GM19452 (cell line): Measurements from ENCODE around the gene ZNF736.
"Not testable (repeated sequence)": the region's sequence is repeated elsewhere in the genome, so short reads cannot be mapped to it uniquely, and the experiment has no call there.

ENCODE experiments used
- ATAC-seq: cut with Tn5 transposase; IDR thresholded peaks from one replicate; pipeline ENCODE4 v1.9.1; 2021; ENCODE audit not compliant: unreplicated experiment

Gene ZNF736

DNA sequence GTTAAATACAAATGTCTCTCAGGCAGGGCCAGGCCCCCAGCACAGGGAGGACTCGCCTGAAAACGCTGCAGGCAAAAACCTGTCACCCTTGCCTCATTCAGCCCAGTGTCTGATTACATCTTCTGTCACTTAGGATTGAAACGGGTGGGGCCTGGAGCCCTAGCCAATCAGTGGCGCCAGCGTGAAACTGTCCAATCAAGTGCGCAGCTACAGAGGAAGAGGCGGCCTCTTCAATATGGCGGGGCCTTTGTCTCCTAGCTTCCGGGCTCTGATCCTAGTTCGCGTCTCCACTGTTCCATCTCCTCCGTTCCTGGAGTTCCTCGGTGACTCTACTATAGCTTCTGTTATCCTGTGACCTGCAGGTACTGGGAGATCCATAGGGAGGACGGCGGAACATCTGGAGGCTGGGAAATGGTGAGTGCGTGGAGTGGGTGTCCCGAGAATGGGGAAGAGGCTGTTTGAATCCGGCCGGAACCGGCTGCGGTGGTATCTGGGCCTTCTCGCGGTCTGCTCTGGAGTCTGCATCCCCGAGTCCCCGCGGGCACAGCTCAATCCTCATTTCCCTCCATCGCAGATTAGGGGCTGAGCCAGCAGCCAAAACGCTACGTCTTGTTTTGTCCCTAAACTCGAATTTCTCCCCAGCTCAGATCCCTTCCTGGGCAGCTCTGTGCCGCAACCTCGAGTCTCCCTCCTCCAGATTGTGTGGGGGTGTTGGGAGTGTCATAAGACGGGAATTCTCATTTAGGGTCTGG is at the start of gene ZNF736:
Gene ZNF736 (plus strand): TSS at position 222 of the 752 bp plus-strand sequence. CDS start 190 bp downstream, at position 412.
- ATAC-seq = peak; percentile 100

DNA sequence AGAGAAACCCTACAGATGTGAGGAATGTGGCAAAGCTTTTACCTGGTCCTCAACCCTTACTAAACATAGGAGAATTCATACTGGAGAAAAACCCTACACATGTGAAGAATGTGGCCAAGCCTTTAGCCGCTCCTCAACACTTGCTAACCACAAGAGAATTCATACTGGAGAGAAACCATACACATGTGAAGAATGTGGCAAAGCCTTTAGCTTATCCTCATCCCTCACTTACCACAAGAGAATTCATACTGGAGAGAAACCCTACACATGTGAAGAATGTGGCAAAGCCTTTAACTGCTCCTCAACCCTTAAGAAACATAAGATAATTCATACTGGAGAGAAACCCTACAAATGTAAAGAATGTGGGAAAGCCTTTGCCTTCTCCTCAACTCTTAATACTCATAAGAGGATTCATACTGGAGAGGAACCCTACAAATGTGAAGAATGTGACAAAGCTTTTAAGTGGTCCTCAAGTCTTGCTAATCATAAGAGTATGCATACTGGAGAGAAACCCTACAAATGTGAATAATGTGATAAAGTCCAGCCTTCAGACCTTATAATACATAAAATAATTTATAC is 47.3 kb upstream of the ZNF736 start:
- no peak for ATAC-seq

DNA sequence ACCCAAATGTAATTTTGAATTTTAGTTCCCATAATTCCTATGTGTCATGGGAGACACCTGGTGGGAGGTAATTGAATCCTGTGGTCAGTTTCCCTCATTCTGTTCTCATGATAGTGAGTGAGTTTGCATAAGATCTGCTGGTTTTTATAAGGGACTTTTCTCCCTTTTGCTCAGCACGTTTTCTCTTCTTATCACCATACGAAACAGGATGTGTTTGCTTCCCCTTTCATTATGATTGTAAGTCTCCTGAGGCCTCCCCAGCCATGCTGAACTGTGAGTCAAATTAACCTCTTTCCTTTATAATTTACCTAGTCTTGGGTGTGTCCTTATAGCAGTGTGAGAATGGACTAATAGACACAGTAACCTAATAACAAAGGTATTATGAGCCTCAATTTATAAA is 36.1 kb upstream of the ZNF736 start:
- no peak for ATAC-seq

DNA sequence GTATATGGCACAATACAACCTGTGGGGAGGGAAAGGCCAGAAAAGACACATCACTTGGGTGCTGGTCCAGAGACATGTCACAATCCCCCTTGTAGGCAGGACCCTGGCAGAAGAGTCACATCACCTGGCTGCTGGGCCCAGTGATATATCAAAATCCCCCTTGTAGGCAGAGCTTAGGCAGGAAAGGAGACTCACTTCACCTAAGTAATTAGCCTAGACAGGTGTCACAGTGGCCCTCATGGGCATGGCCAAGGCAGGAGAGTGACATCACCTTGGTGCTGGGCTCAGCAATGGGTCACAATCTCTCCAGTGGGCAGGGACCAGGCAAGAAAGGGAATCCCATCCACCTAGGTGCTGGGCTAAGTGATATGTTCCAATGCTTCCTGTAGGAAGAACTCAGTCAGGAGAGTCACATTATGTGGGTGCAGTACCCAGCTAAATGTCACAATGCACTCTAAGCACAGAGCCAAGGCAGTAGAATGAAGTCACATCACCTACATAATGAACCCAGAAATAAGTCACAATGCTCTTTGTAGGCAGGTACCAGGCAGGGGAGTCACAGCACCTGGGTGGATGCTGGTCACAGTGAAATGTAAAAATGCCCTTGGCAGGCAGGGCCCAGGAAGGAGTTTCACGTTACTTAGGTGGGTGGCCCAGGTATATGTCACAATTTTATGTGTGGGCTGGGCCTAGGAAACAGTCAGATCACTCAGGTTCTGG is 18.9 kb upstream of the ZNF736 start:
- no peak for ATAC-seq

DNA sequence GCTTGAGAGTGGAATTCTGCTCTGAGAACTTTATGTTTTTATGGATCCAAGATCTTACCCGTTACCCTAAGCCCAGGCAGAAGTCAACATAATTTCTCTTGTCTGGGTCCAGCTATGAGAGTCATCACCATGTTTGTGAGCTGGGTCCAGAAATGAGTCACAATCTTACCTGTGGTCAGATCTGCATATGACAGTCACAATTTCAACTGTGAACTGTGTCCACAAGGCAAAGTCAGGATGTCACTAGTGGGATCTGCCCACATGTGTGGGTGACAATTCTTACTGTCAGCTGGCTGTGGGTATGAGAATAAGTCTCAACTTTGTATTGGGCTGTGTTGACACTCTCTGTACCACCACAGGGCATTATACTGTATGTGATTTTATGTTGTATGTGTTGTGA is 16.3 kb upstream of the ZNF736 start:
- ATAC-seq = not testable (repeated sequence)

DNA sequence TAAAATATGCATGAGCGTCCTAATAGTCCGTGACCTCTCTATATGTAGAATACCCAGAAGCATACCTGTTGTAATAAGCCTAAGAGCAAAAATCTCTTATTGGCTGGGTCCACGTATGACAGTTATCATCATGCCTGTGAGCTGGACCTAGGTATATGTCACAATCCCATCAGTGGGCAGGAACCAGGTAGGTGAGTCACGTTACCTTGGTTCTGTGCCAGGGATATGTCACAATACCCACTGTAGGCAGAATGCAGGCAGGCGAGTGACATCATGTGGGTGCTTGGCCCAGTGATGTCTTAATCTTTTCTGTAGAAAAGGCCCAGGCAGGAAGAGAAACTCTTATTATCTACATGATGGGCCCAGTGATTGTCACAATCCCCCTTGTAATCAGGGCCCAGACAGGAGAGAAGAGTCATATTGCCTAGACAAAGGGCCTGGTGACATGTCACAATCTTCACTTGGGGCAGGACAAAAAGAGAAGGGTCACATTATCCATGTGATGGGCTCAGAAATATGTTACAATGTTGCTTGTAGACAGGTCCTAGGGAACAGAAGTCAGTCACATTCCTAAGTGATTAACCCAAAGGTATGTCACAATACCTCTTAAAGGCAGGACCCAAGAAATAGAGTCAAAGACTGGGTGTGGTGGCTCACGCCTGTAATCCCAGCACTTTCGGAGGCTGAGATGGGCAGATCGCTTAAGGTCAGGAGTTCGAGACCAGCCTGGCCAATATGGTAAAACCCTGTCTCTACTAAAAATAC is 12.9 kb upstream of the ZNF736 start:
- no peak for ATAC-seq

DNA sequence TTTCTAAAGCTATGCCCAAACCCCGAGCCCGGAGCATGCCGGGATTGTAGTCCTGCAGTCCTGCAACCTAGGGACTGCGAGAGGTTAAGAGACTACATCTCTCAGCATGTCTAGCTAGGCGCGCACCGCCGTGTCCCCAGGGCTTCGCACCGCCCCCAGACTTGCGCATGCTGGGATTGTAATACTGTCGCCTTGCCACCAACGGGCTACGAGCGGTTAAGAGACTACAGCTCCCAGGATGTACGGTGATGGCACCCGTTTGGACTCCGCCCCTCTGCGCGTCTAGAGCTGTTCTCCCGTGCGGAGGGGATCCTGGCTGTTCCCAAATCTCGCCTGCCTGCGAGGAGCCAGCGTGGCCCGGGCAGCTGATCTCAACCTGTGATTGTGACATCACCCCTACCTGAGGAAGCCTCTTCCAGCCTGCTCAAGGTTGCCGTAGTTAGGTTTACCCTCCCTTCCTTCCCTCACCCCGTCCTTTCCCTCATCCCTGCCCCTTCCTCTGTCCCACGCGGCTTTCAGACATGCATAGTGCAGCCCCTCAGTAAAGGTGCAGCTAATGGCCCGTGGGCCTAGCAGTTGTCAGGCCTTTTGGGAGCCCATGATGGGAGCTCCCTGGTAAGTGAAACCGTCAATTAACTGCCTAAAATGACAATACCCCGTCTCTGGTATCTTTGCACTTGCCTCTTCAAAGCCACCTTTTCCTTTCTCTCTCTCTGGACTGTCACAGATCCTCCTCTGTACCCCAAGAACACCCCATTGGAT is 6.3 kb upstream of the ZNF736 start:
- ATAC-seq = peak; percentile 98

DNA sequence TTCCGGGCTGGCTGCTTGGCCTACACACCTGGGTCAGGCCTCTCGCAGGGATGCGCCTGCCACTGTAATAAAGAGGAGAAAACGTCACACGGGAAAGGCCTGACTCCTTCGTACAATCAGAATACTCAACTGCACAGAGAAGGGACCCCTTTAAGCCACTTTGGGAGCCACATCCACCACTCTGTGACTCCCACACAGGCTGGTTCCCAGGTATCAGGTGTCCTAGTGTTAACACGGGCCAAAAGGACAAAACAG is 5.8 kb upstream of the ZNF736 start:
- ATAC-seq = no peak

DNA sequence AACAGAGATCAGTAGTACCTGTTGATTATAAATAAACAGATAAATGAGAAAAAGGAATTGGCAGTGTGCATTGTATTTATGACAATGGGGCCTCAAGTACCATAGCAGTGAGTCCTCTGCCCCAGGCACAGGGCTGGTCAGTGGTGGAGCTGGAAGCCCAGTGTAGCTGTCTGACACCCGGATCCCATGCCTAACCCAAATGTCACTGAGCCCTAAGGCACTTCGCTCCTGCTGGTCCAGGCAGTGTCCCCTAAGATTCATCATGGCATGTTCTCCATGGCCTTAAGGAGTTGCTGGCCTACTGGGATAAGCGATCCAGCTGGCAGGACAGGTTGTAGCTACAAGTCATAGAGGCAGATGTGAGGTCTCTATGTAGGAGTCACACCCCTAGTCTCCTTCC is 3.3 kb upstream of the ZNF736 start:
- no peak for ATAC-seq

DNA sequence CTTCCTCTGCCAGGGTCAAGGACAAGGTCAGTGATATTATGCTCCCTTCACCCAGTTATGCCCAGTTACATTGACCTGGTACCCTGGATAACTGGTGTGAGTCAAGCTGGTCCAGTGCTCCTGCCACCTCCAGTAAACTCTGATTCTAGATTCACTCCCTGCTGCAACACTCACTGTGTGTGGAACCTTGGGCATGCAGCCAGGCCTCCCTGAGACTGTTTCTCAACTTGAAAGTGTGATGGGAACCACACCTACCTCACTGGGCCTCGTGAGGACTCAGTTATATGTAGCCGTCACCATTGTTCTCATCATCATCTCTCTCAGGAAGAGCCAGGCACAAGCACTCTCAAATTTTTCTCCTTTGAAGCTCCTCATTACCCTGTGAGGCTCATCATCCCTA is 935 bp upstream of the ZNF736 start:
- ATAC-seq = no peak

DNA sequence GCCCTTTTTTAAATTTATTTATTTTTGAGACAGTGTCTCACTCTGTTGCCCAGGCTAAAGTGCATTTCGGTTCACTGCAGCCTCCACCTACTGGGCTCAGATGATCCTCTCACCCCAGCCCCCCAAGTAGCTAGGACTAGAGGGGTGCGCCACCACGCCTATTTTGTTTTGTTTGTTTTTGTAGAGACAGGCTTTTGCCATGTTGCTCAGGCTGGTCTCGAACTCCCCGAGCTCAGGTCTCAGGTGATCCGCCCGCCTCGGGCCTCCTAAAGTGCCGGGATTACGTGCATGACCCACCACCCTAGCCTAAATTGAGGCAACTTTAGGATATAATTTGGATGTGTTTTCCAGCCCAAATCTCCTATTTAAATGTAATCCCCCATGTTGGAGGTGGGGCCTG is 805 bp downstream of the ZNF736 start:
- no peak for ATAC-seq

DNA sequence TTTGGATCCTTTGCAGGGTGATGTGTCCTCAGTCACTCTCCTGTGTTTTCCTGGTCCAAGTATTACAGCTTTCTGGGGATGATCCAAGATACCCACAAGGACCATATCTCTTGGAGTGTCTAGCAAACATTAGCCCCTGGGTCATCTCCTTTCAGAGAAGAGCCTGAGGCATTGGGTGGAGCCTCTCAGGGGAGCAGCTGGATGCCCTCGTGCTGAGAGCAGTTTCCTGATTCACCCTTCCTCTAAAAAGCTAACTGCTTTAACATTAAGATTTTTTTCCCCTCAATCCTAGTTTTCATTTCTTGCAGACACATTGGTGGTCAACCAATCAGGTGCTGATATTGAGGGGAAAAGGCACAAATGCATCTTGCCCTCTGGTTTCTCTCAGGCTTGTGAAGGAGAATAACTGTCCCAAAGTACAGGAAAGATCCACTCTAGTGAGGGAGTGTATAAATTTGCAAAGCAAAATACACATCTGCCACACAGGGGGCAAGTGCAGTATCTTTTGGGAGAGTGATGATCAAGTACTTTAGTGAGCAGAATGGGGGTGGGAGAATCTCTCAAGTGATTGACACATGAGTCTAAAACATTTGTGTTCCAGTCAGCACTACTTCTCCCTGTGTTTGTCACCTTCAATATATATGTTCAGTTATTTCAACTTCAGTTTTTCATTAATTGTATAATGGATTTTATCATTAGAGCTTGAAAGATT is 2.4 kb downstream of the ZNF736 start:
- ATAC-seq = not testable (repeated sequence)

DNA sequence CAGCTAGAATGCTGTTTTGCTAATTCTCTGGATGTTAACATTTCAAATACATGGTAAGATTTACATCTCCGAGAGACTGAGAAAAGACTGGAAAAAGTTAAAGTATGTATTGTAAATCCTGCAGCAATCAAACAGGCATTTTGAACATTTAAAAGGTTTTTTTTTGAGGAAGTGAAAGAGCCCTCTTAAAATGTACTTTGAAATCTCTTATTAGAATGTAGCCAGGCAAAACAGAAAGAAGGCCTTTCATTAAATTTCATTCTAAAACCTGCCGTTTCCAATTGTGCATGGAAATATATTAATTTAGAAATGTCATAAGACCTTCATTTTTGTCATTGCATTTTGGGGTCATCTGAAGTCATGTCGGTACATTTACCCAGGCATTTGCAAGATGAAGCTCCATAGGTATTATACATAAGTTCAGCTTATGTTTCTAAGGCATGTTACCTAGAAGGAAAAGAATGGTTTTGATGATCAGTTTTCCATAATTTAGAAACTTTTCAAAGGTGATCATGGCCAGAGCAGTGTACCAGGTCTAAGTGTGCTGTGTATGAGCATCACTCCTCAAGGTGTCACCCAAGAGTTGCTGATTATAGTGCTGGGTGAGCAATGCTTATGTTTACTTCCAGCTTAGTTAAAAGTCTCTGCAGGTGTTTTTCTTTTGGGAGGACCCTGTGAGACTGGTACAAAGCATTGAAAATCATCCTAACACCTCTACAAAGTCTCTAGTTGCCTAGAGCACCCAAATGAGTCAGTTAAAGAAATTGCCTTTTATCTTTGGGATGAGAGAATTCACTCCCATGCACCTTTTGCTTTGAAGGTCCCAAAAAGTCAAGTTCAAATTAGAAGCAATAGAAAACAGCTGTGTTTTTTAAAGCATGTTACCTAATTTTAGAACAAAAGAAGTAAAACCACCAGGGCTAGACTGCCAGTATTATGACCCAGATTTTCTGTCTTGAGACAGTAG is 7.1 kb downstream of the ZNF736 start:
- ATAC-seq = no peak

DNA sequence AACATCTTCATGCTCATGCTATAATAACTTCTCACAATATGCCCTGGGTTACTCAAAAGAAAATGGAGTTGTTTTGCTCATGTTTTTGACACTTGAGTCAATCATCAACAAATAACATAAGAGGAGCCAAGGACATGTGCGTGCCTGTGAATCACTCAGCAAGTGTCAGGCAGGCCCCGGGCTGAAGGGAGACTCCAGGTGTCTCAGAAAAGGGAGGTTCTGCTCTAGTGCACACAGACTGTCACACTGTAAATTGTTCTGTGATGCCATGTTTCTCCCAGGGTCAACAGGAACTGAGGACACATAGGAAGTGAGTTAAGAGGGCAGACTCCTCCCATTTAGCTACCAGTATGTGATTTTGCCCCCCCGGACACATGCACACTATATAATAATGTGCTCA is 10.4 kb downstream of the ZNF736 start:
- ATAC-seq = not testable (repeated sequence)

DNA sequence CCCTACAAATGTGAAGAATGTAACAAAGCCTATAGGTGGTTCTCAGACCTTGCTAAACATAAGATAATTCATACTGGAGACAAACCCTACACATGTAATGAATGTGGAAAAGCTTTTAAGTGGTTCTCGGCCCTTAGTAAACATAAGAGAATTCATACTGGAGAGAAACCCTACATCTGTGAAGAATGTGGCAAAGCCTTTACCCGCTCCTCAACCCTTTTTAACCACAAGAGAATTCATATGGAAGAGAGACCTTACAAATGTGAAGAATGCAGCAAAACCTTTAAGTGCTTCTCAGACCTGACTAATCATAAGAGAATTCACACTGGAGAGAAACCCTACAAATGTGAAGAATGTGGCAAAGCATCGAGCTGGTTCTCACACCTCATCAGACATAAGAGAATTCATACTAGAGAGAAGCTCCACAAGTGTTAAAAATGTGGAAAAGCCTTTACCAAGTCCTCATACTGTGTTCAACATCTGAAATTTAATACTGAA is 35.0 kb downstream of the ZNF736 start:
- not testable (repeated sequence) for ATAC-seq

DNA sequence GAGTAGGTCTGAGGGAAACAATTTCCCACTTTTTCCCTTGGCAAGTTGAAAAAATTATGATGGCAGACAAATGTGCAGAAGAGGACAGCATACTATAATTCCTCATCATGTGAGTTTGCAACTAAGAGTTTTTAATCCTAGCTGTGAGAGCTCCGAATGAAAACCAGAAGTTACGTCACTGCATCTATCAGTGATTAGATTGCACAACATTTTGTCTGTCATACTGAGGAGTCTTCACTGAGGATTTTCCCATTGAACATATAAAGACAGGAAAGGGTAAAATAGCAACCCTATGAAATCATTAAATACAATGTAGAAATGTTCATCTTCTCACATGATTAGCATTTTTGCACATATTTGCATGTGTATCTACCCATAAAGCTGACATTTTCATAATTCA is 45.8 kb downstream of the ZNF736 start:
- no peak for ATAC-seq

DNA sequence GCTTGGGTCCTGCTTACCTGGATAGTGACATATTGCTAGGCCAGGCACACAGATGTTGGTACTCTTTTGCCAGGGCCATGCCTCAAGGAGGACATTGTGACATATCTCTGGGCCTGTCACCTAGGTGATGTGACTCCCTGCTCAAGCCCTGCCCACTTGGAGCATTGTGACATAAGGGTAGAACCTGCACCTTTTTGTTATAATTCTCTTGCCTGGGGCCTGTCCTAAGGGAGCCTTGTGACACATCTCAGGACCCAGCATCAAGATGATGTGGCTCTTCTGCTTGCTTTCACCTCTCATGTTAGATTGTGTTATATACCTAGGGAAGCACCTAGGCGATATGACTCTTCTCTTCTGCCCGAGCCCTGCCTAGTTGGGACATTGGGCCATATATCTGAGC is 57.4 kb downstream of the ZNF736 start:
- no peak for ATAC-seq

DNA sequence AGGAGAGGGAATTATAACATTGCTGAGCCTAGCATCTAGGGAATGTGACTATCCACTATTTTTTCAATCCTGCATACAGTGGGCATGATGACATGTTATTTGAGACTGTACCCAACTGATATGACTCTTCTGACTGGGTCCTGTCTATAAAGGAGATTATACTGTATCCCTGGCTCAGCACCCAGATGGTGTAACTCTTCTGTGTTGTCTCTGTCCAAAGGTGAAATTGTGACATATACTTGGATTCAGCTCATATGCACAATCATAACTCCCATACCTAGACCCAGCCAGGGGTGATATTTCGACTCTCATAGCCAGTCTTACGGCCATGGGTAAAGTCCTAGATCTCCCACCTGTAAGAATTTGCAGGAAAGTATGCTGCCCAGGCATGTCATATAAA is 59.3 kb downstream of the ZNF736 start:
- ATAC-seq = no peak

DNA sequence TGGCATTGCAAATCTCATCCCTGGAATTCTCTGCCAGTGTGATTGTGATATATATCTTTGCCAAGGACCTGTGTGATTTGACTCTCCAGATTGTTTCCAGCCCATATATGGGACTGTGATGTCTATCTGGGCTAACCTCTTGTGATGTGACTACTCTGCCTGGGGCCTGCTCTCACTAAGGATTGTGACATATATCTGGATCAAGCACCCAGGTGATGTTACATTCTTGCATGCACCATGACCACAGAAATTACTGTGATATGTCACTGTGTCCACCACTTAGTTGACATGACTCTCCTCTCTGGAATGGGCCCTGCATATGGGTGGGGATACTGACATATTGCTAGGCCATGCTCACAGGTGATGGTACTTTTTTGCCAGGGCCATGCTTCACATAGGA is 86.6 kb downstream of the ZNF736 start:
- ATAC-seq = no peak
